Stimulated activated CD8-positive, alpha-beta memory T cell treated with anti-CD3 and anti-CD28 coated beads, Interleukin-4, amount 100 ng/mL, for 24 hours (primary cell): ENCODE results near the gene PRR5.
A peak's percentile ranks its signal among the peaks of the same experiment; 100 is the strongest.
"Not testable (repeated sequence)": the region's sequence is repeated elsewhere in the genome, so short reads cannot be mapped to it uniquely, and the experiment has no call there.

Experiments used
- DNase-seq: peaks from one replicate; pipeline ENCODE4 v3.0.0-alpha.2; 2020; ENCODE audit warnings: low read depth

PRR5 gene

GRCh38 chr22:44701824-44702478, at the start of gene PRR5:
Gene PRR5, plus strand, starts transcription at chr22:44702204. Its CDS starts 271 bp downstream, at chr22:44702475.
- peak; percentile 63 for DNase-seq

- DNase-seq: not testable (repeated sequence)
These were observed 49.1 kb upstream of the PRR5 start for GRCh38 chr22:44652866-44653265.

GRCh38 chr22:44658311-44658953, 43.6 kb upstream of the PRR5 start:
- DNase-seq: no peak

- no peak for DNase-seq
These were observed 42.9 kb upstream of the PRR5 start for GRCh38 chr22:44659140-44659539.

GRCh38 chr22:44660051-44660830, 41.8 kb upstream of the PRR5 start:
- DNase-seq: no peak

- no peak for DNase-seq
These were observed 40.9 kb upstream of the PRR5 start for GRCh38 chr22:44661070-44661469.

- DNase-seq: no peak
These were observed 40.1 kb upstream of the PRR5 start for GRCh38 chr22:44661659-44662569.

GRCh38 chr22:44663256-44663999, 38.6 kb upstream of the PRR5 start:
- no peak for DNase-seq

GRCh38 chr22:44664149-44664548, 37.9 kb upstream of the PRR5 start:
- peak; percentile 50 for DNase-seq

GRCh38 chr22:44665115-44665514, 36.9 kb upstream of the PRR5 start:
- DNase-seq: no peak

- no peak for DNase-seq
These were observed 35.8 kb upstream of the PRR5 start for GRCh38 chr22:44666207-44666585.

GRCh38 chr22:44667276-44667675, 34.7 kb upstream of the PRR5 start:
- DNase-seq: no peak

- peak; percentile 46 for DNase-seq
These were observed 34.2 kb upstream of the PRR5 start for GRCh38 chr22:44667829-44668189.

- DNase-seq: no peak
These were observed 33.7 kb upstream of the PRR5 start for GRCh38 chr22:44668190-44668885.

- no peak for DNase-seq
These were observed 33.0 kb upstream of the PRR5 start for GRCh38 chr22:44668886-44669521.

GRCh38 chr22:44669561-44669976, 32.4 kb upstream of the PRR5 start:
- no peak for DNase-seq

- no peak for DNase-seq
These were observed 31.6 kb upstream of the PRR5 start for GRCh38 chr22:44670220-44670988.

GRCh38 chr22:44671742-44672141, 30.3 kb upstream of the PRR5 start:
- no peak for DNase-seq

GRCh38 chr22:44672632-44673031, 29.4 kb upstream of the PRR5 start:
- DNase-seq: no peak
